ENCODE results near the gene SLC1A7.

SLC1A7 gene

GRCh38 chr1:53083636-53084588 is 58.5 kb downstream of the SLC1A7 start:
- no peak overlapping the region for H3K4me3 ChIP-seq (ENCODE audit: low read length, poor library complexity, severe bottlenecking)
- H3K4me2 ChIP-seq (ENCODE audit: low read depth, low read length, poor library complexity, severe bottlenecking), result no peak overlapping the region
- H2AFZ ChIP-seq (ENCODE audit: low read length), result no peak overlapping the region
- TF ChIP-seq EZH2phosphoT487 (IDR thresholded peaks at IDR 0.05; ENCODE audit: borderline replicate concordance) (no peak), CTCF (conservative IDR thresholded peaks at IDR 0.05; ENCODE audit: low read length) (no peak)
- H3K79me2 ChIP-seq (ENCODE audit: insufficient read depth, low read length), result no peaks in the 10 kb centered on the region
- no peaks in the 10 kb centered on the region for H4K20me1 ChIP-seq (ENCODE audit: insufficient read depth, low read length, poor library complexity, severe bottlenecking)
- no peaks in the 10 kb centered on the region for H3K9me2 ChIP-seq (replicated peaks; ENCODE audit: low read depth, low read length)
- H3K9ac ChIP-seq (ENCODE audit: low read depth, low read length, poor library complexity, severe bottlenecking), result no peak overlapping the region
- H3K4me1 ChIP-seq (ENCODE audit: insufficient read depth, low read length, poor library complexity, severe bottlenecking), result no peaks in the 10 kb centered on the region
- H3K9me3 ChIP-seq (ENCODE audit: insufficient read depth, low read depth, low read length), result no peaks in the 10 kb centered on the region
- H3K27me3 ChIP-seq (ENCODE audit: insufficient read depth, low read length, poor library complexity, severe bottlenecking), result no peaks in the 10 kb centered on the region
- no peaks in the 10 kb centered on the region for H3K36me3 ChIP-seq (ENCODE audit: insufficient read depth, low read length)
- no peaks in the 10 kb centered on the region for H3F3A ChIP-seq (ENCODE audit: low read depth)

- TF ChIP-seq EZH2phosphoT487 (IDR thresholded peaks at IDR 0.05; ENCODE audit: borderline replicate concordance) (no peak), CTCF (conservative IDR thresholded peaks at IDR 0.05; ENCODE audit: low read length) (no peak)
- no peaks in the 10 kb centered on the region for H3K4me1 ChIP-seq (ENCODE audit: insufficient read depth, low read length, poor library complexity, severe bottlenecking)
- no peaks in the 10 kb centered on the region for H3K9me3 ChIP-seq (ENCODE audit: insufficient read depth, low read depth, low read length)
- no peak overlapping the region for H3K4me2 ChIP-seq (ENCODE audit: low read depth, low read length, poor library complexity, severe bottlenecking)
- H3K9me2 ChIP-seq (replicated peaks; ENCODE audit: low read depth, low read length), result no peaks in the 10 kb centered on the region
- no peaks in the 10 kb centered on the region for H3K79me2 ChIP-seq (ENCODE audit: insufficient read depth, low read length)
- no peak overlapping the region for H3K9ac ChIP-seq (ENCODE audit: low read depth, low read length, poor library complexity, severe bottlenecking)
- H3K36me3 ChIP-seq (ENCODE audit: insufficient read depth, low read length), result no peaks in the 10 kb centered on the region
- no peaks in the 10 kb centered on the region for H4K20me1 ChIP-seq (ENCODE audit: insufficient read depth, low read length, poor library complexity, severe bottlenecking)
- H3K27me3 ChIP-seq (ENCODE audit: insufficient read depth, low read length, poor library complexity, severe bottlenecking), result no peaks in the 10 kb centered on the region
- no peaks in the 10 kb centered on the region for H3F3A ChIP-seq (ENCODE audit: low read depth)
- no peak overlapping the region for H2AFZ ChIP-seq (ENCODE audit: low read length)
- no peak overlapping the region for H3K4me3 ChIP-seq (ENCODE audit: low read length, poor library complexity, severe bottlenecking)
Measured at GRCh38 chr1:53082826-53083455, 59.5 kb downstream of the SLC1A7 start.

DNA sequence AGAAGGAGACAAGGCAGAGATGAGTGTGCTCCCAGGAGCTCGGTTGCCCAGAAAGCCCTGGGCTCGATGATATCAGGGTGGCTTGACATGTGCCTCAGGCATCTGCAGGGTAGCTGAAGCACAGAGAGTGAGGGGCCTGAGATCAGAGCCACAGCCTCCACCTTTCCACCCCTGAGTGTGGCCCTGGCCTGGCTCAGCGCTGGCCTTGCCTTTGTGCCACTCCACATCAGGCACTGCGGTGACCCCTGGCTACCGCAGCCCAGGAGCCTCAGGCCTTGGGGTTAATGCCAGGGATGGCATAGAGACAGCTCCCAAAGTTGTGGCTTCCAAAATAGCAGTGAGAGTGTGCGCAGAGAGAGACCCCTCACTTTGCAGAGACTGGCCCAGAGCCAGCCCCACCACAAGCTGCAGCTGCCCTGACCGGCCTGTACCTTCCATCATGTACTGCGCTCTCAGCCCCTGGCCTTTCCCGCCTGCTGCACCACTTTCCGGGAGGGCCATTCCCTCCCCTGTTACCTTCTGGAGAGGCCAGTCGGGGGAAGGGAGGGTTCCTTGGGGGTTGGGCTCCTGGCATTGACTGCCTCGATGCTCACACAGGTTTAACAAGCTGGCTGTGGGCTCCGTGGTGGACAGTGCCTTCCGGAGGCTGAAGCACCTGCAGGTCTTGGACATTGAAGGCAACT is 60.9 kb downstream of the SLC1A7 start:
- Histone ChIP-seq H3K4me1 (ENCODE audit: insufficient read depth, low read length, poor library complexity, severe bottlenecking) (no peaks in the 10 kb centered on the region), H3F3A (ENCODE audit: low read depth) (no peaks in the 10 kb centered on the region), H3K4me2 (ENCODE audit: low read depth, low read length, poor library complexity, severe bottlenecking) (no peak overlapping the region), H3K79me2 (ENCODE audit: insufficient read depth, low read length) (no peaks in the 10 kb centered on the region), H3K36me3 (ENCODE audit: insufficient read depth, low read length) (no peaks in the 10 kb centered on the region), H2AFZ (ENCODE audit: low read length) (no peak overlapping the region), H3K9me2 (replicated peaks; ENCODE audit: low read depth, low read length) (no peaks in the 10 kb centered on the region), H3K27me3 (ENCODE audit: insufficient read depth, low read length, poor library complexity, severe bottlenecking) (no peaks in the 10 kb centered on the region), H3K9me3 (ENCODE audit: insufficient read depth, low read depth, low read length) (no peaks in the 10 kb centered on the region), H3K4me3 (ENCODE audit: low read length, poor library complexity, severe bottlenecking) (no peak overlapping the region), H4K20me1 (ENCODE audit: insufficient read depth, low read length, poor library complexity, severe bottlenecking) (no peaks in the 10 kb centered on the region), H3K9ac (ENCODE audit: low read depth, low read length, poor library complexity, severe bottlenecking) (no peak overlapping the region)
- TF ChIP-seq EZH2phosphoT487 (IDR thresholded peaks at IDR 0.05; ENCODE audit: borderline replicate concordance) (no peak), CTCF (conservative IDR thresholded peaks at IDR 0.05; ENCODE audit: low read length) (no peak)
